ENCODE results near the gene CCL13.

The CCL13 gene

DNA sequence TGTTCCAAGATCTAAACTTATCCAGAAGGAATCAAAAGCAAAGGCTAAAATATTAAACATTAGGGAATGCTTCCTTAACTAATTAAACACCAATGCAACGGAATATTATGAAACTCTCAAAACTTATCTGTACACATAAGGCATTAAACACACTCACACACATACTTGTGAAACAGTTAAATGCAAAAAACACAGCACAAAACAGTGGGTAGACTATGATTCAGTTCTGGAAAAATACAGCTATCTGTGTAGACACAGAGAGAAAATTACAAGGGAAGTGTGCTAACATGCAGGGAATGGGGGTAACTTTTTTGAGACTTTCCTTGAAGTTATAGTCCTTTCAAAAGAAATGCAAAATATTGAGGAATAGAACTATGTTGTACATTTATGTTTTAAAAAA lies 43.4 kb downstream of the CCL13 start:
- Mint-ChIP-seq H3K27me3 (peaks cover 14 to 36% of the 10 kb centered on the region in 2 donors), H3K9me3 (no peaks in the 10 kb centered on the region)

DNA sequence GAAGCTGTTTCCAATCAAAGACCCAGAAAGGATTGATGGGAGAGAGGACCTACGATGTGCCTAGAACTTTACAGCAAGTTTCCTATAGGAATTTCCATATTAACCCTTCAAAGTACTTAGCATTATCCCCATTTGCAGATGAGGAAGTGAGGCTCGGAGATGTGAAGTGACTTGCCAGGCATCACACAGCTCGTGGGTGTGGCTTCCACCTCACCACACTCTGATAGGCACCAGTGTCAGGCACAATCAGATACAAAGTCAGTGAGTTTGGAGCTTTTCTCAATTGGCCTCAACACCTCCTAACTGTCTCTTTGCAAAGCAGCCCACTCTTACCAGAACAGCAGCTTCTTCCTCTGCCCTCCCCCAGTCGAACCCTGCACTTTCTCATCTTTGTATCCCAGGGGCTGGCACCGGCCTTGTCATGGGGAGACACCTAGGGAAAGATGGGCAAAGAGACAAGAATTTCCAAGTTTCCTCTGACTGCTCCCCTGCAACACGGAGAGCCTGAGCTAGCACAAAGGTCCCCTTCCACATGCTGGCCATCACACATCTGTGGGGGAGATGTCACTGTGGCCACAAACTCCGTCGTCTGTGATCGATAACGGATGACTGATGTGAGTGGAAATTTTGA lies 44.1 kb downstream of the CCL13 start:
- peaks cover 8 to 33% of the 10 kb centered on the region in 2 donors for H3K27me3 Mint-ChIP-seq
- DNase-seq (no peak), ATAC-seq (replicated peaks) (no peak)
- no peaks in the 10 kb centered on the region for H3K9me3 Mint-ChIP-seq
- no peak overlapping the region for H3K4me3 Mint-ChIP-seq
- H3K4me1 Mint-ChIP-seq (ENCODE audit: low read depth in 2 of 2): peaks cover 0 to 4% of the 10 kb centered on the region in 2 donors
- no peak overlapping the region for H3K27ac Mint-ChIP-seq
- no peaks in the 10 kb centered on the region for H3K36me3 Mint-ChIP-seq (ENCODE audit: insufficient read depth)

More for the DNA sequence above, 43.4 kb downstream of the CCL13 start:
- ATAC-seq (replicated peaks) (no peak), DNase-seq (no peak)
- Mint-ChIP-seq H3K27ac (no peak overlapping the region), H3K4me3 (no peak overlapping the region), H3K4me1 (ENCODE audit: low read depth in 2 of 2) (peaks cover 0 to 4% of the 10 kb centered on the region in 2 donors), H3K36me3 (ENCODE audit: insufficient read depth) (no peaks in the 10 kb centered on the region)

DNA sequence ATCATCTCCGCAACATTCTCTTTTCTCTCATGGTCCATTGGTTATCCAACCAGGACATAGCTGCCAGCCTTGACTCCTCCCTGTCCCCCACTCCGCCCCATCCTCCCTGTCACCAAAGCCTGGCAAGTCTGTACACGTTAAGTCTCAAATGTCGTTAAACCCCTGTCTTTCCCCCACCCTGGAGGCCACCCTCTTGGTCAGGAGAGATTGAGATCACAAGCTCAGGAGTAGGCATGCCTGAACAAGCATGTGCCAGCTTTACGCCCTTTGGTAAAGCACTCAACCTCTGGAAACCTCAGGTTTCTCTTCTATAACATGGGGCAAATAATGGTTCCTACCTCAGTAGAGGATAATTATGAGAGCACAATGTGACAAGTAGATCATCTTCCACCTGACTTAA lies 44.9 kb downstream of the CCL13 start:
- Mint-ChIP-seq H3K27ac (no peak overlapping the region), H3K4me1 (ENCODE audit: low read depth in 2 of 2) (peaks cover 0 to 4% of the 10 kb centered on the region in 2 donors), H3K4me3 (no peak overlapping the region), H3K9me3 (no peaks in the 10 kb centered on the region), H3K27me3 (peaks cover 5 to 33% of the 10 kb centered on the region in 2 donors), H3K36me3 (ENCODE audit: insufficient read depth) (no peaks in the 10 kb centered on the region)
- DNase-seq (no peak), ATAC-seq (replicated peaks) (no peak)

DNA sequence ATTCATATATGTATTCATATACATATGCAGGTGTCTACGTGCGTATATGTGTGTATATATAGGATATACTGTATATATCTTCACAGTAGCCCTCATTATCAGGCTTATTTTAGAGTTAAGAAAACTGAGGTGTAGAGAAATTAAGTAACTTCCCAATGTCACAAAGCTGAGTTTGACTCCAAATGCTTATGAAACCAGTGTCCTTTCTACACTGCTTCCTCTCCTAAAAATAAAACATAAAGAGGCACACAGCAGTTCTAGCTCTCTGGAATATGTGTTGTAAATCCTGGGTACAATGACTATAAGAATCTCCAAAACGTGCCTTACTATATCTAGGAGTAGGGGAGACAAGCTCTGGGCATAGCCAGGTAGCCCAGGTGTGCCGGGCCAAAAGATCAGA lies 46.7 kb downstream of the CCL13 start:
- no peak for ATAC-seq (replicated peaks)
- H3K4me1 Mint-ChIP-seq (ENCODE audit: low read depth in 2 of 2): peaks cover 0 to 4% of the 10 kb centered on the region in 2 donors

DNA sequence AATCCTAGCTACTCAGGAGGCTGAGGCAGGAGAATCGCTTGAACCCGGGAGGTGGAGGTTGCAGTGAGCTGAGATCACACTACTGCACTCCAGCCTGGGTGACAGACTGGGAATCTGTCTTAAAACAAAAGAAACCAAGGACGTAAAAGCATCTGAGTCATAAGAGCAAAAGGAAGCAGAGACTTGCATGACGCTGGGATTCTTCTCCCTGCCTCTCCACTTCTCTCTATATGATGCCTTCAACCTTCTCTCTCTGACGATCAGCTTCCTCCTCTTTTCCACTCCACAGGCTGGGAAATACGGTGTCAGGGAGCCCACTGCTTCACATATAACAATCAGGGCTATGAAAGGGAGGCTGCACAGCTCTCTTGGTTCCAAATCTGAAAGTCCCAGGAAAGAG lies 49.9 kb downstream of the CCL13 start:
- ATAC-seq (replicated peaks) (no peak), DNase-seq (no peak)
- Mint-ChIP-seq H3K4me3 (no peak overlapping the region), H3K4me1 (ENCODE audit: low read depth in 2 of 2) (no peaks in the 10 kb centered on the region), H3K36me3 (ENCODE audit: insufficient read depth) (no peaks in the 10 kb centered on the region), H3K27ac (no peak overlapping the region), H3K9me3 (no peaks in the 10 kb centered on the region), H3K27me3 (peaks cover 27 to 52% of the 10 kb centered on the region in 2 donors)

More for the DNA sequence above, 46.7 kb downstream of the CCL13 start:
- no peaks in the 10 kb centered on the region for H3K9me3 Mint-ChIP-seq
- no peak for DNase-seq
- H3K36me3 Mint-ChIP-seq (ENCODE audit: insufficient read depth): no peaks in the 10 kb centered on the region
- no peak overlapping the region for H3K4me3 Mint-ChIP-seq
- no peak overlapping the region for H3K27ac Mint-ChIP-seq
- H3K27me3 Mint-ChIP-seq: peaks cover 14 to 38% of the 10 kb centered on the region in 2 donors
